ENCODE results near the gene PHACTR3.

DNA sequence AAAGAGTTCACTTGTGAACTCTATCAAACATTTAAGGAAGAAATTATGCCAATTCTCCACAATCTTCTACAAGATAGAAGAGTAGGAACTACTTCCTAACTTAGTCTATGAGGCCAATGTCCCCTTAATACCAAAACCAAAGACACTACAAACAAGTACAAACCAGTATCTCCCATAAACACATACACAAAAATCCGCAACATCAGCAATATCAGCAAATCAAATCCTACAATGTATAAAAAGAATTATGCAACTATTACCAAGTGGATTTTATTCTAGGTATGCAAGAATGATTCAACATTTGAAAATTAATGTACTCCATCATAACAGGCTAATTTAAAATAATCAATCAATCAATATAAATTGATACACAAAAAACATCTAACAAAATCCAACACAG lies 283.7 kb downstream of the PHACTR3 start:
- TF ChIP-seq, protein P1, sequence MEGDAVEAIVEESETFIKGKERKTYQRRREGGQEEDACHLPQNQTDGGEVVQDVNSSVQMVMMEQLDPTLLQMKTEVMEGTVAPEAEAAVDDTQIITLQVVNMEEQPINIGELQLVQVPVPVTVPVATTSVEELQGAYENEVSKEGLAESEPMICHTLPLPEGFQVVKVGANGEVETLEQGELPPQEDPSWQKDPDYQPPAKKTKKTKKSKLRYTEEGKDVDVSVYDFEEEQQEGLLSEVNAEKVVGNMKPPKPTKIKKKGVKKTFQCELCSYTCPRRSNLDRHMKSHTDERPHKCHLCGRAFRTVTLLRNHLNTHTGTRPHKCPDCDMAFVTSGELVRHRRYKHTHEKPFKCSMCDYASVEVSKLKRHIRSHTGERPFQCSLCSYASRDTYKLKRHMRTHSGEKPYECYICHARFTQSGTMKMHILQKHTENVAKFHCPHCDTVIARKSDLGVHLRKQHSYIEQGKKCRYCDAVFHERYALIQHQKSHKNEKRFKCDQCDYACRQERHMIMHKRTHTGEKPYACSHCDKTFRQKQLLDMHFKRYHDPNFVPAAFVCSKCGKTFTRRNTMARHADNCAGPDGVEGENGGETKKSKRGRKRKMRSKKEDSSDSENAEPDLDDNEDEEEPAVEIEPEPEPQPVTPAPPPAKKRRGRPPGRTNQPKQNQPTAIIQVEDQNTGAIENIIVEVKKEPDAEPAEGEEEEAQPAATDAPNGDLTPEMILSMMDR (IDR thresholded peaks at IDR 0.05) = no peak
- no peak for TF ChIP-seq POLR2A (IDR thresholded peaks at IDR 0.05)
